ENCODE measurements around the gene ASTN2.

GRCh38 chr9:116558035-116558434 lies 856.8 kb downstream of the ASTN2 start:
- no peak for TF ChIP-seq GATA3 (IDR thresholded peaks at IDR 0.05; ENCODE audit: low read depth, low read length)
- no peak for TF ChIP-seq GATA2 (IDR thresholded peaks at IDR 0.05; ENCODE audit: low read depth, low read length)

All from SH-SY5Y (cell line).